ENCODE data around the gene BAIAP2. TPM values are rescaled to one million over a fixed set of nuclear protein-coding genes. Genes with fewer than 3 reads are reported as not detected.
A peak's percentile ranks its signal among the peaks of the same experiment; 100 is the strongest.

Gene BAIAP2
- total RNA-seq, 2 donors from 2014 or later: 11.0 to 13.9 TPM

- no peaks in the 10 kb centered on the region for H3K36me3 Mint-ChIP-seq (ENCODE audit: low read depth)
- ATAC-seq (no peak), DNase-seq (no peak)
- peaks cover 43% of the 10 kb centered on the region for H3K27me3 Mint-ChIP-seq
- no peaks in the 10 kb centered on the region for H3K9me3 ChIP-seq (ENCODE audit: control insufficient read depth, low read length, poor library complexity, severe bottlenecking)
- H3K4me1 Mint-ChIP-seq: peaks cover 6% of the 10 kb centered on the region
- no peak overlapping the region for H3K27ac Mint-ChIP-seq
- no peak overlapping the region for H3K4me3 Mint-ChIP-seq
Observed at GRCh38 chr17:81163051-81163695, 128.2 kb downstream of the BAIAP2 start.

GRCh38 chr17:81163703-81164370, 128.9 kb downstream of the BAIAP2 start:
- Mint-ChIP-seq H3K4me1 (peaks cover 6% of the 10 kb centered on the region), H3K27me3 (peaks cover 43% of the 10 kb centered on the region), H3K36me3 (ENCODE audit: low read depth) (no peaks in the 10 kb centered on the region), H3K27ac (no peak overlapping the region), H3K4me3 (no peak overlapping the region)
- no peaks in the 10 kb centered on the region for H3K9me3 ChIP-seq (ENCODE audit: control insufficient read depth, low read length, poor library complexity, severe bottlenecking)
- DNase-seq (no peak), ATAC-seq (no peak)

- DNase-seq: no peak
- peak overlapping the region; percentile 65 for H3K4me3 Mint-ChIP-seq
- no peaks in the 10 kb centered on the region for H3K36me3 Mint-ChIP-seq (ENCODE audit: low read depth)
- ATAC-seq: no peak
- H3K4me1 Mint-ChIP-seq: peaks cover 6% of the 10 kb centered on the region
- H3K27ac Mint-ChIP-seq: no peak overlapping the region
- H3K9me3 ChIP-seq (ENCODE audit: control insufficient read depth, low read length, poor library complexity, severe bottlenecking): no peaks in the 10 kb centered on the region
- H3K27me3 Mint-ChIP-seq: peaks cover 43% of the 10 kb centered on the region
Observed at GRCh38 chr17:81164371-81165245, 129.7 kb downstream of the BAIAP2 start.

GRCh38 chr17:81165246-81166032, 130.5 kb downstream of the BAIAP2 start, which contains the start of gene PVALEF:
Gene PVALEF (plus strand): TSS chr17:81165507. CDS start chr17:81181227, 15,720 bp downstream.
- Mint-ChIP-seq H3K27ac (no peak within 1 kb of the TSS), H3K4me1 (peaks cover 5% of the 10 kb centered on the region), H3K4me3 (peak within 1 kb of the TSS; percentile 71), H3K27me3 (peaks cover 42% of the 10 kb centered on the region), H3K36me3 (ENCODE audit: low read depth) (no peaks in the 10 kb centered on the region)
- H3K9me3 ChIP-seq (ENCODE audit: control insufficient read depth, low read length, poor library complexity, severe bottlenecking): no peaks in the 10 kb centered on the region
- DNase-seq: peak in 1 of 3 donors; percentile 9
- no peak for ATAC-seq

GRCh38 chr17:81166033-81166492, 131.1 kb downstream of the BAIAP2 start, which contains the start of gene AATK:
Gene AATK (minus strand): TSS chr17:81166221. CDS start chr17:81165992, 229 bp downstream.
- H3K4me3 Mint-ChIP-seq: peak within 1 kb of the TSS; percentile 71
- ATAC-seq: no peak
- no peaks in the 10 kb centered on the region for H3K9me3 ChIP-seq (ENCODE audit: control insufficient read depth, low read length, poor library complexity, severe bottlenecking)
- H3K36me3 Mint-ChIP-seq (ENCODE audit: low read depth): no peaks in the 10 kb centered on the region
- no peak within 1 kb of the TSS for H3K27ac Mint-ChIP-seq
- H3K4me1 Mint-ChIP-seq: peaks cover 2% of the 10 kb centered on the region
- no peak for DNase-seq
- H3K27me3 Mint-ChIP-seq: peaks cover 35% of the 10 kb centered on the region

Other genes starting within 250 kb of the BAIAP2 start
- 10 to 100 TPM; 21.0 to 25.6 TPM for gene CHMP6, start 43.3 kb upstream of the BAIAP2 start, total RNA-seq
- not detected for gene PVALEF, start 130.4 kb downstream of the BAIAP2 start, total RNA-seq
- 1 to 10 TPM; 1.9 to 2.2 TPM for gene AATK, start 131.1 kb downstream of the BAIAP2 start, total RNA-seq
- gene CEP131, start 187.8 kb downstream of the BAIAP2 start, total RNA-seq: 10 to 100 TPM in 1 of 2 donors, 1 to 10 TPM in 1; 8.2 to 10.5 TPM
- gene TEPSIN, start 203.9 kb downstream of the BAIAP2 start, total RNA-seq: 10 to 100 TPM; 84.1 to 90.9 TPM
- gene NDUFAF8, start 204.2 kb downstream of the BAIAP2 start, total RNA-seq: 10 to 100 TPM; 30.6 to 37.0 TPM